Neural crest cell (in vitro differentiated cells): ENCODE results near the gene ITFG1. TPM values are rescaled to one million over a fixed set of nuclear protein-coding genes. Genes with fewer than 3 reads are reported as not detected.

Experiments used
- DNase-seq: peaks from one replicate; pipeline ENCODE4 v3.0.0; 2021; ENCODE audit warnings: low read depth, mixed read lengths, low spot score
- H3K27ac Mint-ChIP-seq: one replicate; pipeline ENCODE4 v1.8.0; 2021; ENCODE audit warnings: mild to moderate bottlenecking, mixed read lengths; ENCODE audit not compliant: unreplicated experiment
- H3K27me3 Mint-ChIP-seq: 2 replicates; pipeline ENCODE4 v1.8.0; 2021; ENCODE audit warnings: low read depth, mild to moderate bottlenecking, mixed read lengths
- H3K36me3 Mint-ChIP-seq: 2 replicates; pipeline ENCODE4 v1.8.0; 2021; ENCODE audit warnings: low read depth, mild to moderate bottlenecking, mixed read lengths
- H3K4me1 Mint-ChIP-seq: 2 replicates; pipeline ENCODE4 v1.8.0; 2021; ENCODE audit warnings: mixed read lengths
- H3K4me3 Mint-ChIP-seq: one replicate; pipeline ENCODE4 v1.8.0; 2021; ENCODE audit warnings: mild to moderate bottlenecking, mixed read lengths
- H3K9me3 Mint-ChIP-seq: 2 replicates; pipeline ENCODE4 v1.8.0; 2021; ENCODE audit warnings: mixed read lengths
- CTCF ChIP-seq: fragments of 200-600 bp; sonication (generic); conservative IDR thresholded peaks from 2 replicates; pipeline ENCODE4 v1.5.0; 2021; ENCODE audit warnings: antibody characterized with exemption, mild to moderate bottlenecking
- total RNA-seq: library from RNA; stranded (reverse); gene quantifications from 2 replicates; pipeline ENCODE4 v1.2.1, GENCODE V29; 2021

ITFG1 gene
- total RNA-seq, 1 donor from 2014 or later: 30.9 TPM

GRCh38 chr16:47426806-47427205 is 34.1 kb downstream of the ITFG1 start:
- H3K4me3 Mint-ChIP-seq: no peak overlapping the region
- peaks cover 9% of the 10 kb centered on the region for H3K9me3 Mint-ChIP-seq
- no peaks in the 10 kb centered on the region for H3K4me1 Mint-ChIP-seq
- H3K36me3 Mint-ChIP-seq: peaks cover 56% of the 10 kb centered on the region
- DNase-seq: no peak
- TF ChIP-seq CTCF: no peak
- H3K27me3 Mint-ChIP-seq: no peaks in the 10 kb centered on the region
- no peak overlapping the region for H3K27ac Mint-ChIP-seq

GRCh38 chr16:47424846-47425245 is 36.0 kb downstream of the ITFG1 start:
- no peak overlapping the region for H3K4me3 Mint-ChIP-seq
- peak; percentile 12 for DNase-seq
- H3K27ac Mint-ChIP-seq: no peak overlapping the region
- H3K36me3 Mint-ChIP-seq: peaks cover 53% of the 10 kb centered on the region
- no peak for TF ChIP-seq CTCF
- no peaks in the 10 kb centered on the region for H3K4me1 Mint-ChIP-seq
- H3K9me3 Mint-ChIP-seq: peaks cover 3% of the 10 kb centered on the region
- H3K27me3 Mint-ChIP-seq: no peaks in the 10 kb centered on the region

- Mint-ChIP-seq H3K27ac (no peak overlapping the region), H3K27me3 (no peaks in the 10 kb centered on the region), H3K9me3 (no peaks in the 10 kb centered on the region), H3K4me1 (no peaks in the 10 kb centered on the region), H3K4me3 (no peak overlapping the region), H3K36me3 (peaks cover 21% of the 10 kb centered on the region)
- TF ChIP-seq CTCF: no peak
- no peak for DNase-seq
These were observed 44.0 kb downstream of the ITFG1 start for GRCh38 chr16:47416869-47417268.

DNA sequence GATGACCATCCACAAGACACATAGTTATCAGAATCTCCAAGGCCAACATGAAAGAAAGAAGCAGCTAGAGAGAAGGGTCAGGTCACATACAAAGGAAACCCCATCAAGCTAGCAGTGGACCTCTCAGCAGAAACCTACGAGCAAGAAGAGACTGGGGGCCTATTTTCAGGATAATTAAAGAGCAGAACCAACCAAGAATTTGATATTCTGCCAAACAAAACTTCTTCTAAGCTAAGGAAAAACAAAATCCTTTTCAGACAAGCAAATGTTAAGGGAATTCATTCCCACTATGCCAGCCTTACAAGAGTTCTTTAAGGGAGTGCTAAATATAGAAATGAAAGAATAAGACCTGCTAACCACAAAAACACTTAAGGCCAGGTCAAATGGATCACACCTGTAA is 47.8 kb downstream of the ITFG1 start:
- no peaks in the 10 kb centered on the region for H3K27me3 Mint-ChIP-seq
- H3K27ac Mint-ChIP-seq: no peak overlapping the region
- no peak overlapping the region for H3K4me3 Mint-ChIP-seq
- H3K36me3 Mint-ChIP-seq: peaks cover 15% of the 10 kb centered on the region
- H3K4me1 Mint-ChIP-seq: no peaks in the 10 kb centered on the region
- no peak for DNase-seq
- no peak for TF ChIP-seq CTCF
- H3K9me3 Mint-ChIP-seq: no peaks in the 10 kb centered on the region

DNA sequence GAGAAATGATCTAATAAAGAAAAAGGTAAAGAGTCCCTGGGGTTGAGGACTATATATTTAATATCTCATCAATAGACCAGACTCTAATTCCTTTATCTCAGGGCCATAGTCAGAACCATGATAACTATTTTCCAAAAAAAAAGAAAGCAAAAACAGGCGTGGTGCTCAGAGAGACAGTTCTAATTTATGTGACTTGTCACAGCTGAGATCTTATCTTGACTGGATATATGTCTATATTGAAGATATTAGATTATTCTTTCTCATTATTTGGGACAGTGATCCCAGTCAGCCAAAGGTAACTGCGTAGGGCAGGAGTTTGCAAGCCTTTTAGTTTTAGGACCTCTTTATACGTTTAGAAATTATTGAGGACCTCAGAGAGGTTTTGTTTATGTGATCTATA is 52.4 kb downstream of the ITFG1 start:
- H3K4me1 Mint-ChIP-seq: no peaks in the 10 kb centered on the region
- no peaks in the 10 kb centered on the region for H3K27me3 Mint-ChIP-seq
- H3K36me3 Mint-ChIP-seq: peaks cover 16% of the 10 kb centered on the region
- TF ChIP-seq CTCF: no peak
- H3K4me3 Mint-ChIP-seq: no peak overlapping the region
- H3K27ac Mint-ChIP-seq: no peak overlapping the region
- H3K9me3 Mint-ChIP-seq: no peaks in the 10 kb centered on the region
- no peak for DNase-seq
